Lower lobe of right lung (tissue), 2 donors: ENCODE data around the gene KRT13. TPM values are rescaled to one million over a fixed set of nuclear protein-coding genes. Genes with fewer than 3 reads are reported as not detected.

Experiments used
- ATAC-seq, 2 donors: fragments of 200-7000 bp; cut with Tn5 transposase; one replicate each; pipeline ENCODE4 v1.9.1; 2020 to 2022; ENCODE audit warnings: mild to moderate bottlenecking in 2 of 2, moderate library complexity in 2 of 2
- DNase-seq: peaks from one replicate; pipeline ENCODE4 v3.0.0-alpha.2; 2020
- H3K27ac ChIP-seq: fragments of 200-600 bp; one replicate; pipeline ENCODE4 v1.8.0; 2022
- H3K27me3 ChIP-seq: fragments of 200-600 bp; one replicate; pipeline ENCODE4 v1.8.0; 2022; ENCODE audit warnings: low read depth
- H3K36me3 ChIP-seq: fragments of 200-600 bp; one replicate; pipeline ENCODE4 v1.8.0; 2022; ENCODE audit warnings: mild to moderate bottlenecking
- H3K4me1 ChIP-seq: fragments of 200-600 bp; one replicate; pipeline ENCODE4 v1.8.0; 2022
- H3K4me3 ChIP-seq: fragments of 200-600 bp; one replicate; pipeline ENCODE4 v1.8.0; 2022; ENCODE audit warnings: mild to moderate bottlenecking
- H3K9me3 ChIP-seq: fragments of 200-600 bp; one replicate; pipeline ENCODE4 v1.8.0; 2022
- intact Hi-C: fragments of 100-400 bp; cut with DNase I; formaldehyde crosslinking; loops from one replicate; pipeline ENCODE4 v1.11.0; 2022
- total RNA-seq: library from RNA; stranded (reverse); fragmentation: NEBNext Ultra II Directional; extraction: Animal tissue kit (Norgen Biotek cat#: 25700); gene quantifications from one replicate; pipeline ENCODE4 v1.2.1, GENCODE V29; 2021
- TF ChIP-seq, protein P1 (sequence below): fragments of 200-600 bp; IDR thresholded peaks from one replicate; pipeline ENCODE4 v1.8.0; 2022; ENCODE audit warnings: antibody characterized with exemption, mild to moderate bottlenecking
- donor health status: DM: no; HTN: yes; CAD: no; lungs with severe emphysema.

Gene KRT13
- total RNA-seq, 1 donor from 2014 or later, result 5.2 TPM

DNA sequence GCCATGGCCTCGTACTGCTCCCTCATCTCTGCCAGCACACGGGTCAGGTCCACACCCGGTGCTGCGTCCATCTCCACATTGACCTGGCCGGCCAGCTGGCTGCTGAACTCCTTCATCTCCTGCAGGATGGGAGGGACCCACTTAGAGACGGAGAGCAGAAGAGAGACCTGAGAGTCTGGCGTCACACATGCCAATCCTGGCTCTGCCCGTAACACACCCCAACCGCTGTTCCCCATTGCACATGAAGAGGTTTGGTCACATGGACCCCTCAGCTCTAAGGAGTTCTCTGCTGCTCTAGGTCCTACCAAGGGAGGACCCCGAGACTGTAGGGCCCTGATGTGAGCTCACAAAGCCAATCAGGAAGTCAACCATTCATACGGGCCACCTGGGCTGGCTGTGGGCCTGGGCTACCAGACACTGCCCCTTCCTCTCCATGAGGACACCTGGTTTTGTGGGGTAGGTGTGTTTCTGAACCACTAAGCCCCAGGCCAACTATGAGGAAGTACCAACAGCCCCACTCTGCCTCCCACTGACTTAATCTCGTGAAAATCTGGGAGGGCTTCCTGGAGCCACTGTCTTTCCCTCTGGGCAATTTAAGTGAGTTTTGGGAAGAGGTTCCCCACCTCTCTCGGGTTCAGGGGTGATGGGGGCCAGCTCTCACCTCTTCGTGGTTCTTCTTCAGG is 10.9 kb upstream of the KRT13 start:
- Histone ChIP-seq H3K36me3 (no peaks in the 10 kb centered on the region), H3K27ac (no peak overlapping the region), H3K4me1 (no peaks in the 10 kb centered on the region), H3K27me3 (no peaks in the 10 kb centered on the region), H3K9me3 (no peaks in the 10 kb centered on the region), H3K4me3 (no peak overlapping the region)
- ATAC-seq, result peak; percentile 51 to 63
- intact Hi-C loops, result no loop called here
- TF ChIP-seq, protein P1, sequence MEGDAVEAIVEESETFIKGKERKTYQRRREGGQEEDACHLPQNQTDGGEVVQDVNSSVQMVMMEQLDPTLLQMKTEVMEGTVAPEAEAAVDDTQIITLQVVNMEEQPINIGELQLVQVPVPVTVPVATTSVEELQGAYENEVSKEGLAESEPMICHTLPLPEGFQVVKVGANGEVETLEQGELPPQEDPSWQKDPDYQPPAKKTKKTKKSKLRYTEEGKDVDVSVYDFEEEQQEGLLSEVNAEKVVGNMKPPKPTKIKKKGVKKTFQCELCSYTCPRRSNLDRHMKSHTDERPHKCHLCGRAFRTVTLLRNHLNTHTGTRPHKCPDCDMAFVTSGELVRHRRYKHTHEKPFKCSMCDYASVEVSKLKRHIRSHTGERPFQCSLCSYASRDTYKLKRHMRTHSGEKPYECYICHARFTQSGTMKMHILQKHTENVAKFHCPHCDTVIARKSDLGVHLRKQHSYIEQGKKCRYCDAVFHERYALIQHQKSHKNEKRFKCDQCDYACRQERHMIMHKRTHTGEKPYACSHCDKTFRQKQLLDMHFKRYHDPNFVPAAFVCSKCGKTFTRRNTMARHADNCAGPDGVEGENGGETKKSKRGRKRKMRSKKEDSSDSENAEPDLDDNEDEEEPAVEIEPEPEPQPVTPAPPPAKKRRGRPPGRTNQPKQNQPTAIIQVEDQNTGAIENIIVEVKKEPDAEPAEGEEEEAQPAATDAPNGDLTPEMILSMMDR, result no peak
- no peak for DNase-seq

DNA sequence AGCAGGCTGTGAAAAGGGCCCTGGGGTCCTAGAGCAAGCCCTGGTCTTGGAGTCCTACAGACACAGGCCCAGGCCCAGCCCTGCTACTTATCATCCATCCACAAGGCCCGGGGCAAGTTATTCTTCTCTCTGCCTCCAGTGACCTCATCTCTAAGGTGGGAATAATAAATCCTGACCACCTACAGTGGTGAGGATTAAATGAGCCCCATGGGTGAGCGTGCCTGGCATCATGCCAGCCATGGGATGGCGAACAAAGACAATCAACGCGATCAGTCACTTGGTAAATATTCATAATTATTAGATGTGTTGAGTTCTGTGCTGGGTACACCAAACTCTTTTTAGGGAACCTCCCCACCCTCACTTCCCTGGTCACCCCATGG is 7.7 kb upstream of the KRT13 start:
- no peaks in the 10 kb centered on the region for H3K27me3 ChIP-seq
- ATAC-seq (no peak), DNase-seq (no peak)
- H3K27ac ChIP-seq, result no peak overlapping the region
- intact Hi-C loops, result no loop called here
- H3K4me3 ChIP-seq, result no peak overlapping the region
- no peaks in the 10 kb centered on the region for H3K4me1 ChIP-seq
- H3K9me3 ChIP-seq, result no peaks in the 10 kb centered on the region
- H3K36me3 ChIP-seq, result no peaks in the 10 kb centered on the region
- TF ChIP-seq, protein P1, result no peak

DNA sequence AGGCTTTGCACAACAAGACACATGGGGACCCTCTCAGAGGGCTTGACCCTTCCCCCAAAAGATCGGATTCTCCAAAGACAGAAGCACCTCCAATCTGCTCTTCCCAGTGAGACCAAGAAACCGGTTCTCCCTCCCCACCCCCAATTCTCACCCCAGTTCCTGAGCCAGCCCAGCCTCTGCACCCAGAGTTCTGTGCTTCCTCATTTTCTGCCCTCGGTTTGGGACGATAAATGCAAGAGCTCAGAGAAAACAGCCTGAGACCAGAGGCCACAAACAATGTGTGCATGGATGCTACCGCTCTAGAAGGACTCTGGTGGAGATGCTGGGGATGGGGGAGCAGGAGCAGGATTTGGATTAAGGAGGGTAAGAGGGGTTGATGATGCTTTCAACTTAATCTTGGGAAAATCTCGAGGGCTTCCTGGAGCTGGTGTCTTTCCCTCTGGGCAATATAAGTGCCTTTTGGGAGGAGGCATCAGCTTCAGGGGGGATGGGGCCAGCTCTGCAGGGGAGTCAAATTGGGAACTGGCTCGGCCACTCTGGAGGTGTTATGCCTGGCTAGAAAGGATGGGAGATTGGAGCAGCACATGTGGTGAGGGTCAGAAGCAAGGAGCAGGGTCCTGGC is 7.2 kb upstream of the KRT13 start:
- DNase-seq (no peak), ATAC-seq (no peak)
- Histone ChIP-seq H3K4me1 (no peaks in the 10 kb centered on the region), H3K27me3 (no peaks in the 10 kb centered on the region), H3K4me3 (no peak overlapping the region), H3K27ac (no peak overlapping the region), H3K9me3 (no peaks in the 10 kb centered on the region), H3K36me3 (no peaks in the 10 kb centered on the region)
- TF ChIP-seq, protein P1, result no peak
- intact Hi-C loops, result no loop called here

DNA sequence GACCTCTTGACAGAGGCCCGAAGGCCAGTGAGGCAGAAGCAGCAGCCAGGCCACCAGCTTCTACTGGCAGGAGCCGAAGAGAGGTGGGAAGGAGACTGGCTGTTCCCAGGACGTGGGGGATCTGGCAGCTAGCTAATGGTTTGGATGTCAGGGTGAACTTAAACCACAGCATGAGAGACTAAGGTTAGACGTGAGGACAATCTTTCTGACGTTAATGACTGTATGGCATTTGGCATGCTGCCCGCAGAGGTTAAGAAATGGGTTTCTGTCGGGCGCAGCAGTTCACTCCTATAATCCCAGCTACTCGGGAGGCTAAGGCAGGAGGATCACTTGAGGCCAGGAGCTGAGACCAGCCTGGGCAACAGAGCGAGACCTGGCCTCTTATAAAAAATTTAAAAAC is 6.3 kb upstream of the KRT13 start:
- Histone ChIP-seq H3K27ac (no peak overlapping the region), H3K4me3 (no peak overlapping the region), H3K4me1 (no peaks in the 10 kb centered on the region), H3K36me3 (no peaks in the 10 kb centered on the region), H3K9me3 (no peaks in the 10 kb centered on the region), H3K27me3 (no peaks in the 10 kb centered on the region)
- TF ChIP-seq, protein P1, result no peak
- DNase-seq, result no peak
- intact Hi-C loops, result no loop called here
- ATAC-seq, result no peak

DNA sequence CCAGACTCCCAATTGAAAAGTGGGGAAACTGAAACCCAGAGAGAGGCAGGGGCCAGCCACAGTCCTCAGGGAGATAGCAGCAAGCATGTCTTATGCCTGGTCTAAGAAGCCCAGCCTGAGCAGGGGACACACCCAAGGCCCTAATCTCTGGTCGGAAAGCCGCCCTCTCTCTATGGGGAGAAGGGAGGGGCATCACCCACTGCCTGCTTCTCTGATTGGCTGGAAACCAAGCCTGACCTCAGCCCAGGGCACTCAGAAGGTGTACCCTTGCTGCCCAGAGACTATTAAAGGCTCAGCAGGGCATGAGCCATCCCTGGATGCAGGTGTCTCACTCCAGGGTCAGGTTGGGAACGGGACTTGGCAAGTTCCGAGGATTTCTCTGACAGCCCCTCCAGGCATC is 5.7 kb upstream of the KRT13 start:
- Histone ChIP-seq H3K27me3 (no peaks in the 10 kb centered on the region), H3K4me1 (no peaks in the 10 kb centered on the region), H3K27ac (no peak overlapping the region), H3K36me3 (no peaks in the 10 kb centered on the region), H3K9me3 (no peaks in the 10 kb centered on the region), H3K4me3 (no peak overlapping the region)
- peak; percentile 55 to 64 for ATAC-seq
- TF ChIP-seq, protein P1, result no peak
- DNase-seq, result no peak
- intact Hi-C loops, result no loop called here
